HG03066 (cell line): Measurements from ENCODE around the gene ERMN.

Source experiments
- ATAC-seq: cut with Tn5 transposase; IDR thresholded peaks from one replicate; pipeline ENCODE4 v1.9.1; 2021; ENCODE audit warnings: low read depth; ENCODE audit not compliant: unreplicated experiment

The ERMN gene

GRCh38 chr2:157333304-157334047, 7.9 kb upstream of the ERMN start:
- ATAC-seq: no peak

GRCh38 chr2:157329524-157329923, 3.9 kb upstream of the ERMN start:
- no peak for ATAC-seq

GRCh38 chr2:157327621-157328500, 2.2 kb upstream of the ERMN start:
- peak; percentile 100 for ATAC-seq

GRCh38 chr2:157327200-157327599, 1.6 kb upstream of the ERMN start:
- ATAC-seq: peak; percentile 34

GRCh38 chr2:157326698-157327097, 1.1 kb upstream of the ERMN start:
- ATAC-seq: no peak

GRCh38 chr2:157324331-157324843, 1.2 kb downstream of the ERMN start:
- no peak for ATAC-seq

GRCh38 chr2:157322432-157322831, 3.2 kb downstream of the ERMN start:
- no peak for ATAC-seq

GRCh38 chr2:157321466-157321865, 4.2 kb downstream of the ERMN start:
- ATAC-seq: no peak

- ATAC-seq: no peak
These were observed 5.2 kb downstream of the ERMN start for GRCh38 chr2:157320409-157320808.

GRCh38 chr2:157319795-157320194, 5.8 kb downstream of the ERMN start:
- ATAC-seq: no peak

GRCh38 chr2:157318884-157319283, 6.7 kb downstream of the ERMN start:
- no peak for ATAC-seq

- no peak for ATAC-seq
These were observed 9.7 kb downstream of the ERMN start for GRCh38 chr2:157315901-157316300.

- no peak for ATAC-seq
These were observed 12.6 kb downstream of the ERMN start for GRCh38 chr2:157312866-157313486.

- no peak for ATAC-seq
These were observed 13.9 kb downstream of the ERMN start for GRCh38 chr2:157311706-157312105.

- no peak for ATAC-seq
These were observed 15.7 kb downstream of the ERMN start for GRCh38 chr2:157309878-157310277.

- ATAC-seq: no peak
These were observed 18.6 kb downstream of the ERMN start for GRCh38 chr2:157307021-157307420.

- no peak for ATAC-seq
These were observed 19.9 kb downstream of the ERMN start for GRCh38 chr2:157305723-157306110.

GRCh38 chr2:157304811-157305722, 20.6 kb downstream of the ERMN start:
- ATAC-seq: no peak

- ATAC-seq: no peak
These were observed 22.0 kb downstream of the ERMN start for GRCh38 chr2:157303612-157304011.

GRCh38 chr2:157302492-157303099, 23.0 kb downstream of the ERMN start:
- ATAC-seq: peak; percentile 66
